Mesothelial cell of epicardium (in vitro differentiated cells): Measurements from ENCODE around the gene CFAP58. TPM values are rescaled to one million over a fixed set of nuclear protein-coding genes. Genes with fewer than 3 reads are reported as not detected.

Experiments
- DNase-seq, 2 experiments: peaks; one replicate each; pipeline ENCODE4 v3.0.0; 2021; ENCODE audit warnings: low spot score in 2 of 2; ENCODE audit not compliant: unreplicated experiment in 2 of 2
- H3K27ac Mint-ChIP-seq: 2 replicates; pipeline ENCODE4 v1.8.0; 2021; ENCODE audit warnings: mixed read lengths
- H3K27me3 Mint-ChIP-seq: 2 replicates; pipeline ENCODE4 v1.8.0; 2021; ENCODE audit warnings: low read depth, mixed read lengths
- H3K36me3 Mint-ChIP-seq: 2 replicates; pipeline ENCODE4 v1.8.0; 2021; ENCODE audit warnings: mixed read lengths
- H3K4me1 Mint-ChIP-seq: 2 replicates; pipeline ENCODE4 v1.8.0; 2021; ENCODE audit warnings: mixed read lengths
- H3K4me3 Mint-ChIP-seq: 2 replicates; pipeline ENCODE4 v1.8.0; 2021; ENCODE audit warnings: mild to moderate bottlenecking, moderate library complexity, mixed read lengths
- H3K9me3 Mint-ChIP-seq: 2 replicates; pipeline ENCODE4 v1.8.0; 2021; ENCODE audit warnings: mixed read lengths
- total RNA-seq: library from RNA; stranded (reverse); gene quantifications from 3 replicates; pipeline ENCODE4 v1.2.1, GENCODE V29; 2021
- TF ChIP-seq, protein P1 (sequence below): fragments of 200-600 bp; sonication (generic); IDR thresholded peaks from one replicate; pipeline ENCODE4 v1.5.0; 2021; ENCODE audit warnings: antibody characterized with exemption; ENCODE audit not compliant: unreplicated experiment

Gene CFAP58
- total RNA-seq, 1 donor from 2014 or later: 0.58 TPM

DNA sequence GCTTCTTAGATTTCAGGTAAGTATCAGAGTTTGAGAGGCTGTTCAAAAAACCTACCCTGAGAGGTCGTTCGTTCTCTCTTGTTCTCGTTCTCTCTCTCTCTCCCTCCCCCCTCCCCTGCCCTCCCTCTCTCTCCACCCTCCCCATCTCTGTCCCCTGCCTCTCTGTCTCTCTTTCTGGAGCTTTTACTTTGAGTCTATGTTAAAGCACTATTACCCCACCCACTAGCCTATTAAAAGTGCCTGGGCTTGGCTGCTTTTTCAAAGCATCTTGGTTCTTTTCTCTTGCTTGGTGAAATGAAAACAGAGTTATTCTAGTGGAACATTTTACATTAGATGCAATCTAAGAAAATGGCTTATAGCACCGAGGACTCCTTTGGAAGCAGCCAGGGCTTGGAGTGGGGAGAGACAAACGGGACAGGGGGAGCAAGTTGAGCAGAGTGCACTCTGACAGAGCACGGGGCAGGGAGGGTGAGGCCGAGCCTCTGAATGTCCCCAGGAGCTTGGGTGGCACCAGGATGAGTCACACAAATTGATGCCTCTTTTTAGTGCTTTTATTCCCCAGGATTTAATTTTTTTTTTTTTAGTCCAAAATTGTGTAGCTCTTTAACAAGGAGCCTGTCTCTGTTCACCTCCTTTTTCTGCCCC lies 134.3 kb downstream of the CFAP58 start:
- no peak for DNase-seq
- Mint-ChIP-seq H3K4me1 (no peaks in the 10 kb centered on the region), H3K36me3 (no peaks in the 10 kb centered on the region), H3K9me3 (no peaks in the 10 kb centered on the region), H3K27ac (no peak overlapping the region), H3K4me3 (no peak overlapping the region), H3K27me3 (peaks cover 18% of the 10 kb centered on the region)
- TF ChIP-seq, protein P1, sequence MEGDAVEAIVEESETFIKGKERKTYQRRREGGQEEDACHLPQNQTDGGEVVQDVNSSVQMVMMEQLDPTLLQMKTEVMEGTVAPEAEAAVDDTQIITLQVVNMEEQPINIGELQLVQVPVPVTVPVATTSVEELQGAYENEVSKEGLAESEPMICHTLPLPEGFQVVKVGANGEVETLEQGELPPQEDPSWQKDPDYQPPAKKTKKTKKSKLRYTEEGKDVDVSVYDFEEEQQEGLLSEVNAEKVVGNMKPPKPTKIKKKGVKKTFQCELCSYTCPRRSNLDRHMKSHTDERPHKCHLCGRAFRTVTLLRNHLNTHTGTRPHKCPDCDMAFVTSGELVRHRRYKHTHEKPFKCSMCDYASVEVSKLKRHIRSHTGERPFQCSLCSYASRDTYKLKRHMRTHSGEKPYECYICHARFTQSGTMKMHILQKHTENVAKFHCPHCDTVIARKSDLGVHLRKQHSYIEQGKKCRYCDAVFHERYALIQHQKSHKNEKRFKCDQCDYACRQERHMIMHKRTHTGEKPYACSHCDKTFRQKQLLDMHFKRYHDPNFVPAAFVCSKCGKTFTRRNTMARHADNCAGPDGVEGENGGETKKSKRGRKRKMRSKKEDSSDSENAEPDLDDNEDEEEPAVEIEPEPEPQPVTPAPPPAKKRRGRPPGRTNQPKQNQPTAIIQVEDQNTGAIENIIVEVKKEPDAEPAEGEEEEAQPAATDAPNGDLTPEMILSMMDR: no peak

DNA sequence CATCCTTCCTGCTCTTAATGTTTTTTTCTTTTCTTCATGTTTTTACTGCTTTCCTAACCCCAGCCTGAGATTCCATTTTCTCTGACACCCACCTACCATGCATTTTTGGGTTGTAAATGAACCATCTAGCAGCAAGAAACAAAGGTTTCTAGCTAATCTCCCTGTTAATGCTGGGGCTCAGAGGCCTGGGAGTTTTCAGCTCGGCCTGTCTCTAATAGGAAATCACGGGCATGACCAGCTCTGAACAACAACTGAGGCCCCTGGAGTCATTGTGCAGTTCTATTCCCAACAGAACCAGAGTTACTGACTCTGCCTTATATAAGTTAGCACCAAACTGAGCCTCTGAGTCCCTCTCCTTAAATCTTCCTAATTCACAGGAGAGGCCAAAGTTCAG lies 134.8 kb downstream of the CFAP58 start:
- Mint-ChIP-seq H3K27ac (no peak overlapping the region), H3K36me3 (no peaks in the 10 kb centered on the region), H3K4me1 (peaks cover 5% of the 10 kb centered on the region), H3K9me3 (no peaks in the 10 kb centered on the region), H3K27me3 (peaks cover 13% of the 10 kb centered on the region), H3K4me3 (no peak overlapping the region)
- DNase-seq: no peak
- TF ChIP-seq, protein P1: no peak

DNA sequence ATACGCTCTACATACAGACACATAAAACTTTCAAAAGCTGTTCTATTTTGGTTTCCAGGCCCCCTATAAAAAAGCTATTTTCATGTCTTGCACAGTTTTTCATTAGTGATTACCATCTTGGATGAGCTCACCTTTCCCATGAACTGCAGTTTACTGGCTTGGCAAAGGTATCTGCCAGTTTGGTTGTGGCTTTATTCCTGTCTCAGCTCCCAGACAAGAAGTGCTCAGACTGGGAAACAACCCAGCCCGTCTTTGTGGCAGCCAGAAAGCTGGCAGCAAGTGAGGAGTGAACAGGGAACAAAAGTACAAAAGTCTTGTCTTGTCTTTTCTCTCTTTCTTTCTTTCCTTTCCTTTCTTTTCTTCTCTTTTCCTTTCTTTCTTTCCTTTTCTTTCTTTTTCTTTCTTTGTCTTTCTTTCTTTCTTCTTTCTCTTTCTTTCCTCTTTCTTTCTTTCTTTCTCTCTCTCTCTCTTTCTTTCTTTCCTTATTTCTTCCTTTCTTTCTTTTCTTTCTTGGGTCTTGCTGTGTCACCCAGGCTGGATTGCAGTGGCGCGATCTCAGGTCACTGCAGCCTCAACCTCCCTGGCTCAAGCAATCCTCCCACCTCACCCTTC lies 138.8 kb downstream of the CFAP58 start:
- Mint-ChIP-seq H3K36me3 (no peaks in the 10 kb centered on the region), H3K9me3 (no peaks in the 10 kb centered on the region), H3K4me3 (no peak overlapping the region), H3K27me3 (peaks cover 2% of the 10 kb centered on the region), H3K27ac (peak overlapping the region; percentile 36), H3K4me1 (peaks cover 6% of the 10 kb centered on the region)
- no peak for DNase-seq
- TF ChIP-seq, protein P1: no peak

DNA sequence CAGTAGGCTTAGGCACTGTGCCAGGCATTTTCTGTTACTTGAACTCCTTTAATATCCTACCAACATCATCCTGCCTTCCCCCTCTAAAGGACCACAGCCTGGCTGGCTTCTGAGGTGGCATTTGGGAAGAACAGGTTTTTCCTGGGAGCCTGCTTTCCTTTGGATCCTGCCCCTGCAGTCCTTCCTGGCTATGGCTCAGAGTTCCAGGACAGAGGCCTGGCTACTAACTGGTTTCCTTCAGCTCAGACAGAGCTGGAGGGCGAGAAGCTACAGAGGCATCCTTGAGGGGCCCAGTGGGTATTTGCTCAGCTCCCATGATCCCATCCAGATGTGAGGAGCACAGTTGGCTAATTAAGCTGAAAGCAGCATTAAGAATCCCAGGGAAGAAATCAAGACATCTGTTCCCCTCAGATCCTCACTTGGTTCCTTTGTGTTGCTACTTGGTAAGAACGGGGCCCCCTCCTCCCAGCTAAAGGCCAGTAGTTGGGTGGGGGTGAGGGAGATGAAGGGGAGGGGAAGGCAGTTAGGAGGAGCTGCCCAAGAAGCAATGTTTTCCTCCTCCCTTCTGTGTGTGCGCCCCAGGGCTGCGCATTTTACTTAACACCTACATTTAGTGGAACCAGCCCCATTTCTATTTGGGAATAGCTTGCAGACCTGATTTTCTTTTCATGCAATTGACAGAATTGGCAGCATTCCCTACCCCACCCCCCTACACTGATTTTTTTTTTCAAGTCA lies 144.9 kb downstream of the CFAP58 start:
- Mint-ChIP-seq H3K36me3 (no peaks in the 10 kb centered on the region), H3K27me3 (peaks cover 13% of the 10 kb centered on the region), H3K4me3 (no peak overlapping the region), H3K9me3 (no peaks in the 10 kb centered on the region), H3K27ac (no peak overlapping the region), H3K4me1 (peaks cover 3% of the 10 kb centered on the region)
- TF ChIP-seq, protein P1: no peak
- DNase-seq: no peak

DNA sequence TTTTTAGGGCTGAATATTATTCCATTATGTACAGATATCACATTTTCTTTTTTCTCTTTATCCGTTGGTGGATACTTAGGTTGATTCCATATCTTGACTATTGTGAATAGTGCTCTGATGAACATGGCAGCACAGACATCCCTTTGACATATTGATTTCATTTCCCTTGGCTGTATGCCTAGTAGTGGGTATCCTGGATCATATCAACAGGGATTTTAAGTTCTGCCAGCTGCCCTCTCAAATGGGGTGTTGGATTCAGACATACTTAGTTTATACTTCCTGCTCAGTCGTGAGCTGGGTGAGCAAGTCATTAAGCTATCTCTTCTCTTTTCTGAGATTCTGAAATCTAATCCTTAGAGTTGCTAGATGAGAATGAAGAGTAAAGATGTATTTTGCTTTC lies 147.8 kb downstream of the CFAP58 start:
- Mint-ChIP-seq H3K27me3 (peaks cover 15% of the 10 kb centered on the region), H3K36me3 (no peaks in the 10 kb centered on the region), H3K27ac (no peak overlapping the region), H3K4me3 (no peak overlapping the region), H3K4me1 (peaks cover 3% of the 10 kb centered on the region), H3K9me3 (no peaks in the 10 kb centered on the region)
- no peak for DNase-seq
- TF ChIP-seq, protein P1: no peak
